Liver (tissue), 9 donors: Measurements from ENCODE around the gene DEPDC5. TPM values are rescaled to one million over a fixed set of nuclear protein-coding genes. Genes with fewer than 3 reads are reported as not detected.

Source experiments
- DNase-seq: peaks from one replicate; pipeline ENCODE4 v3.0.0-alpha.2; 2017; ENCODE audit warnings: low spot score
- H3K27ac ChIP-seq, 2 donors: one replicate each; pipeline ENCODE4 v1.7.0; 2013; ENCODE audit warnings: inconsistent platforms in 2 of 2, low read length in 2 of 2, control low read depth in 1 of 2, low read depth in 1 of 2, mild to moderate bottlenecking in 1 of 2
- H3K27me3 ChIP-seq, 4 donors: one replicate each; pipeline versions ENCODE4 v1.6.1 to v1.7.0; 2013; ENCODE audit warnings: low read length in 3 of 4, inconsistent platforms in 1 of 4, mild to moderate bottlenecking in 1 of 4, moderate library complexity in 1 of 4; ENCODE audit not compliant: control insufficient read depth in 4 of 4, insufficient read depth in 4 of 4
- H3K36me3 ChIP-seq, 4 donors: one replicate each; pipeline versions ENCODE4 v1.6.1 to v1.7.0; 2013; ENCODE audit warnings: low read length in 3 of 4, mild to moderate bottlenecking in 3 of 4, low read depth in 1 of 4, moderate library complexity in 1 of 4; ENCODE audit not compliant: control insufficient read depth in 4 of 4, insufficient read depth in 3 of 4
- H3K4me1 ChIP-seq, 4 donors: one replicate each; pipeline versions ENCODE4 v1.6.1 to v1.7.0; 2013; ENCODE audit warnings: low read length in 3 of 4, mild to moderate bottlenecking in 3 of 4, moderate library complexity in 1 of 4; ENCODE audit not compliant: control insufficient read depth in 4 of 4, insufficient read depth in 4 of 4
- H3K4me3 ChIP-seq, 3 donors: one replicate each; pipeline versions ENCODE4 v1.6.1 to v1.7.0; 2013; ENCODE audit warnings: low read length in 3 of 3, control low read depth in 1 of 3, low read depth in 1 of 3, mild to moderate bottlenecking in 1 of 3
- H3K9ac ChIP-seq, 2 donors: one replicate each; pipeline ENCODE4 v1.7.0; 2013; ENCODE audit warnings: low read length in 2 of 2, mild to moderate bottlenecking in 2 of 2, moderate library complexity in 2 of 2, control low read depth in 1 of 2, low read depth in 1 of 2
- H3K9me3 ChIP-seq, 4 donors: one replicate each; pipeline versions ENCODE4 v1.6.1 to v1.7.0; 2013; ENCODE audit warnings: low read length in 3 of 4; ENCODE audit not compliant: control insufficient read depth in 4 of 4
- EGR1 ChIP-seq, 2 donors: IDR thresholded peaks; 2 replicates each; pipeline ENCODE4 v1.6.1; 2016 to 2018; ENCODE audit warnings: antibody characterized with exemption in 2 of 2, low read depth in 2 of 2
- FOXA1 ChIP-seq: IDR thresholded peaks from 2 replicates; pipeline ENCODE4 v1.6.1; 2016; ENCODE audit warnings: antibody characterized with exemption
- FOXA2 ChIP-seq: IDR thresholded peaks from 2 replicates; pipeline ENCODE4 v1.6.1; 2016; ENCODE audit warnings: antibody characterized with exemption
- GABPA ChIP-seq, 2 donors: IDR thresholded peaks in 1 of 2; conservative IDR thresholded peaks in 1 of 2; 2 replicates each; pipeline ENCODE4 v1.6.1; 2016; ENCODE audit warnings: antibody characterized with exemption in 2 of 2, mild to moderate bottlenecking in 1 of 2, moderate library complexity in 1 of 2
- HNF4G ChIP-seq: IDR thresholded peaks from 2 replicates; pipeline ENCODE4 v1.6.1; 2016; ENCODE audit warnings: antibody characterized with exemption
- JUND ChIP-seq, 2 donors: IDR thresholded peaks; 2 replicates each; pipeline ENCODE4 v1.6.1; 2016; ENCODE audit warnings: antibody characterized with exemption in 2 of 2
- NR2F2 ChIP-seq: IDR thresholded peaks from 2 replicates; pipeline ENCODE4 v1.6.1; 2016; ENCODE audit warnings: antibody characterized with exemption
- RXRA ChIP-seq, 2 donors: IDR thresholded peaks; 2 replicates each; pipeline ENCODE4 v1.6.1; 2017 to 2018; ENCODE audit warnings: antibody characterized with exemption in 2 of 2, mild to moderate bottlenecking in 1 of 2
- SP1 ChIP-seq: IDR thresholded peaks from 2 replicates; pipeline ENCODE4 v1.6.1; 2018; ENCODE audit warnings: antibody characterized with exemption, mild to moderate bottlenecking
- TAF1 ChIP-seq: conservative IDR thresholded peaks from 2 replicates; pipeline ENCODE4 v1.6.1; 2016; ENCODE audit warnings: antibody characterized with exemption, mild to moderate bottlenecking
- YY1 ChIP-seq: IDR thresholded peaks from 2 replicates; pipeline ENCODE4 v1.6.1; 2016; ENCODE audit warnings: antibody characterized with exemption, mild to moderate bottlenecking
- WGBS: extraction: QIAGEN DNeasy Blood & Tissue Kit; methylation state at CpG from one replicate; pipeline ENCODE4 v1.1.7; 2013; 5-methylcytosine and 5-hydroxymethylcytosine counted together
- polyA plus RNA-seq, 2 donors: library from polyadenylated mRNA; stranded (reverse) in 1 of 2; unstranded in 1 of 2; fragments of 200-250 nt in 1 of 2; fragments of >200 nt in 1 of 2; fragmentation: Nextera tagmentation in 1 of 2; extraction: Ambion mirVana in 1 of 2; gene quantifications; one replicate each; pipeline versions ENCODE4 v1.2.1 to v1.2.3, GENCODE V29; 2013 to 2015
- total RNA-seq, 2 donors: library from RNA; depleted of rRNA; stranded (reverse); fragments of >200 nt; gene quantifications; one replicate each; pipeline ENCODE4 v1.2.3, GENCODE V29; 2014
- TF ChIP-seq, protein P1 (sequence below): IDR thresholded peaks from 2 replicates; pipeline ENCODE4 v1.6.1; 2016; ENCODE audit warnings: antibody characterized with exemption, mild to moderate bottlenecking
- TF ChIP-seq, protein P2 (sequence below): IDR thresholded peaks from 2 replicates; pipeline ENCODE4 v1.6.1; 2016; ENCODE audit warnings: antibody characterized with exemption
- TF ChIP-seq, protein P3 (sequence below): fragments of 150-350 bp; IDR thresholded peaks from 2 replicates; pipeline ENCODE4 v1.5.1; 2017; ENCODE audit warnings: improper control_type of control experiment, low read depth, low read length; ENCODE audit not compliant: missing input control
- TF ChIP-seq, protein P4 (sequence below): IDR thresholded peaks from 2 replicates; pipeline ENCODE4 v1.6.1; 2016; ENCODE audit warnings: antibody characterized with exemption
- TF ChIP-seq, protein P5 (sequence below): IDR thresholded peaks from 2 replicates; pipeline ENCODE4 v1.6.1; 2016; ENCODE audit warnings: antibody characterized with exemption
- donor health status: healthy.
- donor health status: healthy.
- donor health status: healthy.
- donor health status: healthy.
- donor health status: healthy.

DEPDC5 gene
- total and polyA plus RNA-seq, 4 donors, result 5.5 to 19.4 (median 12.6) TPM

DNA sequence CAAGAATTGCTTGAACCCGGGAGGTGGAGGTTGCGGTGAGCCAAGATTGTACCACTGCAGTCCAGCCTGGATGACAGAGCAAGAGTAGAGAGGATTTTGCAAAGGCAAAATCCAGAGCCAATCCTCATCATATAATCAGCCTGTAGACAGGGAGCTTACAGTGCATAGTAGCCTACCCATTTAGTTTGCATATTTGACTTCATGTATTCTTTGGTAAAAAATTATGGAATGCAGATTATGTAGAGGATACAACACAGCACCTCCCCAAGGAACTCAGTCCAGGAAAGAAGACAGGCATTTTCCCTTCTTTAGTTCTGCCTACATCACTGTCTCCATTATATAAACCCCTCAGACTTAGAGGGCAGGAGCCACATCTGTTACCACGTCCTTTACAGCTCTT lies 150.8 kb downstream of the DEPDC5 start:
- H3K9me3 ChIP-seq, result no peaks in the 10 kb centered on the region
- WGBS, result 98% methylated on average over 3 of the region's 3 CpGs
- no peak overlapping the region for H3K27ac ChIP-seq
- no peak overlapping the region for H3K4me3 ChIP-seq
- DNase-seq, result no peak
- H3K4me1 ChIP-seq, result no peaks in the 10 kb centered on the region
- no peak overlapping the region for H3K9ac ChIP-seq
- peaks cover 7 to 42% (median 30%) of the 10 kb centered on the region in 4 donors for H3K36me3 ChIP-seq
- no peaks in the 10 kb centered on the region for H3K27me3 ChIP-seq
- no peak for TF ChIP-seq SP1
- no peak for TF ChIP-seq JUND (IDR thresholded peaks at IDR 0.05)
- TF ChIP-seq, protein P1, sequence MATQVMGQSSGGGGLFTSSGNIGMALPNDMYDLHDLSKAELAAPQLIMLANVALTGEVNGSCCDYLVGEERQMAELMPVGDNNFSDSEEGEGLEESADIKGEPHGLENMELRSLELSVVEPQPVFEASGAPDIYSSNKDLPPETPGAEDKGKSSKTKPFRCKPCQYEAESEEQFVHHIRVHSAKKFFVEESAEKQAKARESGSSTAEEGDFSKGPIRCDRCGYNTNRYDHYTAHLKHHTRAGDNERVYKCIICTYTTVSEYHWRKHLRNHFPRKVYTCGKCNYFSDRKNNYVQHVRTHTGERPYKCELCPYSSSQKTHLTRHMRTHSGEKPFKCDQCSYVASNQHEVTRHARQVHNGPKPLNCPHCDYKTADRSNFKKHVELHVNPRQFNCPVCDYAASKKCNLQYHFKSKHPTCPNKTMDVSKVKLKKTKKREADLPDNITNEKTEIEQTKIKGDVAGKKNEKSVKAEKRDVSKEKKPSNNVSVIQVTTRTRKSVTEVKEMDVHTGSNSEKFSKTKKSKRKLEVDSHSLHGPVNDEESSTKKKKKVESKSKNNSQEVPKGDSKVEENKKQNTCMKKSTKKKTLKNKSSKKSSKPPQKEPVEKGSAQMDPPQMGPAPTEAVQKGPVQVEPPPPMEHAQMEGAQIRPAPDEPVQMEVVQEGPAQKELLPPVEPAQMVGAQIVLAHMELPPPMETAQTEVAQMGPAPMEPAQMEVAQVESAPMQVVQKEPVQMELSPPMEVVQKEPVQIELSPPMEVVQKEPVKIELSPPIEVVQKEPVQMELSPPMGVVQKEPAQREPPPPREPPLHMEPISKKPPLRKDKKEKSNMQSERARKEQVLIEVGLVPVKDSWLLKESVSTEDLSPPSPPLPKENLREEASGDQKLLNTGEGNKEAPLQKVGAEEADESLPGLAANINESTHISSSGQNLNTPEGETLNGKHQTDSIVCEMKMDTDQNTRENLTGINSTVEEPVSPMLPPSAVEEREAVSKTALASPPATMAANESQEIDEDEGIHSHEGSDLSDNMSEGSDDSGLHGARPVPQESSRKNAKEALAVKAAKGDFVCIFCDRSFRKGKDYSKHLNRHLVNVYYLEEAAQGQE, result no peak
- TF ChIP-seq, protein P2, sequence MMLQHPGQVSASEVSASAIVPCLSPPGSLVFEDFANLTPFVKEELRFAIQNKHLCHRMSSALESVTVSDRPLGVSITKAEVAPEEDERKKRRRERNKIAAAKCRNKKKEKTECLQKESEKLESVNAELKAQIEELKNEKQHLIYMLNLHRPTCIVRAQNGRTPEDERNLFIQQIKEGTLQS, result no peak
- TF ChIP-seq, protein P3, sequence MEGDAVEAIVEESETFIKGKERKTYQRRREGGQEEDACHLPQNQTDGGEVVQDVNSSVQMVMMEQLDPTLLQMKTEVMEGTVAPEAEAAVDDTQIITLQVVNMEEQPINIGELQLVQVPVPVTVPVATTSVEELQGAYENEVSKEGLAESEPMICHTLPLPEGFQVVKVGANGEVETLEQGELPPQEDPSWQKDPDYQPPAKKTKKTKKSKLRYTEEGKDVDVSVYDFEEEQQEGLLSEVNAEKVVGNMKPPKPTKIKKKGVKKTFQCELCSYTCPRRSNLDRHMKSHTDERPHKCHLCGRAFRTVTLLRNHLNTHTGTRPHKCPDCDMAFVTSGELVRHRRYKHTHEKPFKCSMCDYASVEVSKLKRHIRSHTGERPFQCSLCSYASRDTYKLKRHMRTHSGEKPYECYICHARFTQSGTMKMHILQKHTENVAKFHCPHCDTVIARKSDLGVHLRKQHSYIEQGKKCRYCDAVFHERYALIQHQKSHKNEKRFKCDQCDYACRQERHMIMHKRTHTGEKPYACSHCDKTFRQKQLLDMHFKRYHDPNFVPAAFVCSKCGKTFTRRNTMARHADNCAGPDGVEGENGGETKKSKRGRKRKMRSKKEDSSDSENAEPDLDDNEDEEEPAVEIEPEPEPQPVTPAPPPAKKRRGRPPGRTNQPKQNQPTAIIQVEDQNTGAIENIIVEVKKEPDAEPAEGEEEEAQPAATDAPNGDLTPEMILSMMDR, result no peak
- no peak for TF ChIP-seq TAF1
- TF ChIP-seq HNF4G, result no peak
- no peak for TF ChIP-seq GABPA (IDR thresholded peaks at IDR 0.05 in 1 of 2, conservative IDR thresholded peaks at IDR 0.05 in 1 of 2)
- TF ChIP-seq, protein P4, sequence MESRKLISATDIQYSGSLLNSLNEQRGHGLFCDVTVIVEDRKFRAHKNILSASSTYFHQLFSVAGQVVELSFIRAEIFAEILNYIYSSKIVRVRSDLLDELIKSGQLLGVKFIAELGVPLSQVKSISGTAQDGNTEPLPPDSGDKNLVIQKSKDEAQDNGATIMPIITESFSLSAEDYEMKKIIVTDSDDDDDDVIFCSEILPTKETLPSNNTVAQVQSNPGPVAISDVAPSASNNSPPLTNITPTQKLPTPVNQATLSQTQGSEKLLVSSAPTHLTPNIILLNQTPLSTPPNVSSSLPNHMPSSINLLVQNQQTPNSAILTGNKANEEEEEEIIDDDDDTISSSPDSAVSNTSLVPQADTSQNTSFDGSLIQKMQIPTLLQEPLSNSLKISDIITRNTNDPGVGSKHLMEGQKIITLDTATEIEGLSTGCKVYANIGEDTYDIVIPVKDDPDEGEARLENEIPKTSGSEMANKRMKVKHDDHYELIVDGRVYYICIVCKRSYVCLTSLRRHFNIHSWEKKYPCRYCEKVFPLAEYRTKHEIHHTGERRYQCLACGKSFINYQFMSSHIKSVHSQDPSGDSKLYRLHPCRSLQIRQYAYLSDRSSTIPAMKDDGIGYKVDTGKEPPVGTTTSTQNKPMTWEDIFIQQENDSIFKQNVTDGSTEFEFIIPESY, result no peak
- TF ChIP-seq, protein P5, sequence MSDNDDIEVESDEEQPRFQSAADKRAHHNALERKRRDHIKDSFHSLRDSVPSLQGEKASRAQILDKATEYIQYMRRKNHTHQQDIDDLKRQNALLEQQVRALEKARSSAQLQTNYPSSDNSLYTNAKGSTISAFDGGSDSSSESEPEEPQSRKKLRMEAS, result no peak
- TF ChIP-seq RXRA (IDR thresholded peaks at IDR 0.05), result no peak
- TF ChIP-seq EGR1 (IDR thresholded peaks at IDR 0.05; ENCODE audit: low read depth in 2 of 2), result no peak
- no peak for TF ChIP-seq NR2F2

DNA sequence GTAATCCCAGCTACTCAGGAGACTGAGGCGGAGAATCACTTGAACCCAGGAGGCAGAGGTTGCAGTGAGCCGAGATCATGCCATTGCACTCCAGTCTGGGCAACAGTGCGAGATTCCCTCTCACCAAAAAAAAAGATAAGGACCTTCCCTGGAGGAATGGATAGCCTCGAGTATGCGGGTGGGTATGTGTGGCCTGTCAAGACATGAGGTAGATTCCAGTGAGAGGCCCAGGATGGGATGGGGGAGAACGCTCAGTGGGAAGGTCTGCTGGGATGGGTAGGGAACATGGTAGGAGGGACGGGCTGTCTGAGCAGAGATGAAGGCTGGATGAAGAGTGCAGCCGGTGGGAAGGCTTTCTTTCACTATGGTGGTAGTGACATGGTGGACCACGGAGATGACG lies 151.5 kb downstream of the DEPDC5 start:
- no peaks in the 10 kb centered on the region for H3K27me3 ChIP-seq
- H3K27ac ChIP-seq, result no peak overlapping the region
- TF ChIP-seq RXRA (IDR thresholded peaks at IDR 0.05) (no peak), GABPA (IDR thresholded peaks at IDR 0.05 in 1 of 2, conservative IDR thresholded peaks at IDR 0.05 in 1 of 2) (no peak), YY1 (no peak), FOXA2 (no peak), FOXA1 (no peak)
- TF ChIP-seq, protein P4, result no peak
- TF ChIP-seq, protein P2, result no peak
- TF ChIP-seq, protein P5, result no peak
- no peak for DNase-seq
- H3K9ac ChIP-seq, result no peak overlapping the region
- H3K36me3 ChIP-seq, result peaks cover 7 to 45% (median 34%) of the 10 kb centered on the region in 4 donors
- H3K4me3 ChIP-seq, result no peak overlapping the region
- H3K4me1 ChIP-seq, result no peaks in the 10 kb centered on the region
- H3K9me3 ChIP-seq, result no peaks in the 10 kb centered on the region
- WGBS, result 97% methylated on average over 10 of the region's 10 CpGs
